Stomach (tissue), 4 donors: ENCODE results near the gene ZNF417.
"Not testable (repeated sequence)": the region's sequence is repeated elsewhere in the genome, so short reads cannot be mapped to it uniquely, and the experiment has no call there.

ENCODE experiments used
- EP300 ChIP-seq: sonication (generic); formaldehyde crosslinking; IDR thresholded peaks from one replicate; pipeline ENCODE4 v1.6.1; 2017; ENCODE audit warnings: antibody characterized with exemption
- POLR2A ChIP-seq, 4 donors: fragments of 450-650 bp; IDR thresholded peaks; one replicate each; pipeline ENCODE4 v1.6.1; 2016; ENCODE audit warnings: antibody characterized with exemption in 4 of 4, control low read depth in 2 of 4, mild to moderate bottlenecking in 1 of 4, moderate library complexity in 1 of 4
- TF ChIP-seq, protein P1 (sequence below), 7 experiments: fragments of 450-650 bp in 4 of 7; fragments of 200-600 bp in 3 of 7; sonication (generic) in 3 of 7; IDR thresholded peaks; one replicate each; pipeline ENCODE4 v1.5.1; 2016 to 2019; ENCODE audit warnings: antibody characterized with exemption in 7 of 7, control low read depth in 2 of 7, mild to moderate bottlenecking in 1 of 7

DNA sequence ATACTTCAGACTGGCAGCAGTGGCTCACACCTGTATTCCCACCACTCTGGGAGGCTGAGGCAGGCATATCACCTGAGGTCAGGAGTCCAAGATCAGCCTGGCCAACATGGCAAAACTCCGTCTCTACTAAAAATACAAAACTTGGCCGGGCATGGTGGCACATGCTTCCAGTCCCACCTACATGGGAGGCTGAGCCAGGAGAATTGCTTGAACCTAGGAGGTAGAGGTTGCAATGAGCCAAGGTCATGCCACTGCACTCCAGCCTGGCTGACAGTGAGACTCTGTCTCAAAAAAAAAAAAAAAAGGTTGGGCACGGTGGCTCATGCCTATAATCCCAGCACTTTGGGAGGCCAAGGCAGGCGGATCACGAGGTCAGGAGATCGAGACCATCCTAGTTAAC, 46.7 kb downstream of the ZNF417 start:
- TF ChIP-seq, protein P1, sequence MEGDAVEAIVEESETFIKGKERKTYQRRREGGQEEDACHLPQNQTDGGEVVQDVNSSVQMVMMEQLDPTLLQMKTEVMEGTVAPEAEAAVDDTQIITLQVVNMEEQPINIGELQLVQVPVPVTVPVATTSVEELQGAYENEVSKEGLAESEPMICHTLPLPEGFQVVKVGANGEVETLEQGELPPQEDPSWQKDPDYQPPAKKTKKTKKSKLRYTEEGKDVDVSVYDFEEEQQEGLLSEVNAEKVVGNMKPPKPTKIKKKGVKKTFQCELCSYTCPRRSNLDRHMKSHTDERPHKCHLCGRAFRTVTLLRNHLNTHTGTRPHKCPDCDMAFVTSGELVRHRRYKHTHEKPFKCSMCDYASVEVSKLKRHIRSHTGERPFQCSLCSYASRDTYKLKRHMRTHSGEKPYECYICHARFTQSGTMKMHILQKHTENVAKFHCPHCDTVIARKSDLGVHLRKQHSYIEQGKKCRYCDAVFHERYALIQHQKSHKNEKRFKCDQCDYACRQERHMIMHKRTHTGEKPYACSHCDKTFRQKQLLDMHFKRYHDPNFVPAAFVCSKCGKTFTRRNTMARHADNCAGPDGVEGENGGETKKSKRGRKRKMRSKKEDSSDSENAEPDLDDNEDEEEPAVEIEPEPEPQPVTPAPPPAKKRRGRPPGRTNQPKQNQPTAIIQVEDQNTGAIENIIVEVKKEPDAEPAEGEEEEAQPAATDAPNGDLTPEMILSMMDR (IDR thresholded peaks at IDR 0.05): not testable (repeated sequence)
- TF ChIP-seq POLR2A (IDR thresholded peaks at IDR 0.05); EP300: not testable (repeated sequence)
